T-helper 1 cell treated with Interleukin-12 subunit alpha and Interleukin-12 subunit beta and Interleukin-4 antibody, amounts not matched to agents 30 μg/mL and 1 μg/mL, for 36 hours (primary cell): ENCODE measurements around the gene HTR2A.
A peak's percentile ranks its signal among the peaks of the same experiment; 100 is the strongest.

Experiments
- H3K27ac Mint-ChIP-seq: one replicate; pipeline ENCODE4 v1.8.0; 2021; ENCODE audit warnings: mild to moderate bottlenecking, mixed read lengths
- H3K27me3 Mint-ChIP-seq: one replicate; pipeline ENCODE4 v1.8.0; 2021; ENCODE audit warnings: low read depth, mixed read lengths
- H3K36me3 Mint-ChIP-seq: one replicate; pipeline ENCODE4 v1.8.0; 2021; ENCODE audit warnings: low read depth, mixed read lengths
- H3K4me1 Mint-ChIP-seq: one replicate; pipeline ENCODE4 v1.8.0; 2021; ENCODE audit warnings: low read depth, mixed read lengths
- H3K4me3 Mint-ChIP-seq: one replicate; pipeline ENCODE4 v1.8.0; 2021; ENCODE audit warnings: mild to moderate bottlenecking, moderate library complexity, mixed read lengths
- H3K9me3 Mint-ChIP-seq: one replicate; pipeline ENCODE4 v1.8.0; 2021; ENCODE audit warnings: mixed read lengths

The HTR2A gene

DNA sequence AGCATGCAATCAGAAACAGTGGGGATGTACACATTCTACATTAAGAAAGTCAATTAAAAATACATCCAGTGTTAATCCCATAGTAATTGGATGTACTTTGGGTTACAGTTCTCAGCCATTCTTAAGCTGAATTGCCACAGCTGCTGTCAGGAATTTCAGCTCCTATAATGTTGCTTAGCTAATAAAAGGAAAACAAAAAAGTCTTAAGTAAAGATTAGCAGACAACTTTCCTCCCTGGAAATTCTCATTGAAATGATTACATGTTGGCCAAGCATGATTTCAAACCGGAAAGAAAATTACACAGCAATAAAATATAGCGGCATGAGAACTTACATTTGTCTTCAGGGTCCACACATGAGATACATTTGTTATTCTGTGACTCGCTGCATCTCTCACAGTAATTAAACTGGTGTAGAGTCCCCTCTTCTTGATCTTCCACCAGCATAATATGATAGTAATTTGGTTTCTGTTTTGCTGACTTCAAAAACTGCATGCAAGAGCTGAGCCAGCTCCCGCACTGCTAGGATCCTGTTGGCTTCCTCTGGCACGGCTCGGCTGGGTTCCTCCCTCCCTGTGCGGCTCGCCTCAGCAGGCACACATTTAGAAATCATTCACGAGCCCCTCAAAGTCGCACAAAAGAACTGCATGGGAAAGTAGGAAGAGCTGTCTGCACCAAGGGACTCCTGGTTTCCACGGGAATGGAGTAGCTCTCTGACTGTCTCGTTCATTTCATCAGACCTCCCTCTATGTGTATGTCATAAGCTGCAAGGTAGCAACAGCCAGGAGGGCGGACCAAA is at the start of gene HTR2A:
Gene HTR2A (minus strand): TSS at position 713 of the 797 bp plus-strand sequence. CDS start 1,147 bp downstream, outside the sequence.
- no peak within 1 kb of the TSS for H3K27ac Mint-ChIP-seq
- no peaks in the 10 kb centered on the region for H3K36me3 Mint-ChIP-seq
- peaks cover 68% of the 10 kb centered on the region for H3K27me3 Mint-ChIP-seq
- peaks cover 11% of the 10 kb centered on the region for H3K4me1 Mint-ChIP-seq
- H3K4me3 Mint-ChIP-seq, result peak within 1 kb of the TSS; percentile 38
- no peaks in the 10 kb centered on the region for H3K9me3 Mint-ChIP-seq

DNA sequence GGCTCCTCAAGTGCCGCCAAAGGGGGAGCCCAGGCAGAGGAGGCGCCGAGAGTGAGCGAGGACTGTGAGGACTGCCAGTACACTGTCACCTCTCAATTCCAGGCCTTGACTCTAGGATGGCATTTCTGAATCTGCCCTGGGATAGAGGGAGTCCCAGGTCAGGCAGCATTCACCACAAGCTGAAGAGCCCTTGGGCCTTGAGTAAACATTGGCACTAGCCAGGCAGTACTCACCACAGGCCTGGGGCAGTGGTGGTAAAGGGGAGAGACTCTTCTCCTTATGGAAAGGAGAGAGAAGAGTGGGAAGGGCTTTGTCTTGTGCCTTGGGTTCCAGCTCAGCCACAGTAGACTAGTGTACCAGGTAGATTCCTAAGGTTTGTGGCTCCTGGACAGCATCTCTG is 39.7 kb upstream of the HTR2A start:
- Mint-ChIP-seq H3K4me3 (no peak overlapping the region), H3K9me3 (no peaks in the 10 kb centered on the region), H3K27ac (no peak overlapping the region), H3K4me1 (no peaks in the 10 kb centered on the region), H3K27me3 (no peaks in the 10 kb centered on the region), H3K36me3 (no peaks in the 10 kb centered on the region)

DNA sequence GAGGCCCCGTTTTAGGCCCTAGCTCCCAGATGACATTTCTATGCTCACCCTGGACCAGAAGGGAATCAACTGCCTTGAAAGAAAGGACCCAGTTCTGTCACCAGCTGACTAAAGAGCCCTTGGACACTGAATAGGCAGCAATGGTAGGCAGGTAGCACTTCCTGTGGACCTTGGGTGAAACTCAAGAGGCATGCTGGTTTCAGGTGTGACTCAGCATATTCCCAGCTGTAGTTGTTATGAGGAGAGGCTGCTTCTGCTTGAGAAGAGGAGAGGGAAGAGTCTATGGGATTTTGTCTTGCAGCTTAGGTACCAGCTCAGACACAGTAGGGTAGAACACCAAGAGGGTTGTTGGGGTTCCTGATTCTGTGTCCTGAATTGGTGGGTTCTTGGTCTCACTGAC is 37.9 kb upstream of the HTR2A start:
- Mint-ChIP-seq H3K9me3 (no peaks in the 10 kb centered on the region), H3K36me3 (no peaks in the 10 kb centered on the region), H3K4me3 (no peak overlapping the region), H3K27me3 (no peaks in the 10 kb centered on the region), H3K4me1 (no peaks in the 10 kb centered on the region), H3K27ac (no peak overlapping the region)

DNA sequence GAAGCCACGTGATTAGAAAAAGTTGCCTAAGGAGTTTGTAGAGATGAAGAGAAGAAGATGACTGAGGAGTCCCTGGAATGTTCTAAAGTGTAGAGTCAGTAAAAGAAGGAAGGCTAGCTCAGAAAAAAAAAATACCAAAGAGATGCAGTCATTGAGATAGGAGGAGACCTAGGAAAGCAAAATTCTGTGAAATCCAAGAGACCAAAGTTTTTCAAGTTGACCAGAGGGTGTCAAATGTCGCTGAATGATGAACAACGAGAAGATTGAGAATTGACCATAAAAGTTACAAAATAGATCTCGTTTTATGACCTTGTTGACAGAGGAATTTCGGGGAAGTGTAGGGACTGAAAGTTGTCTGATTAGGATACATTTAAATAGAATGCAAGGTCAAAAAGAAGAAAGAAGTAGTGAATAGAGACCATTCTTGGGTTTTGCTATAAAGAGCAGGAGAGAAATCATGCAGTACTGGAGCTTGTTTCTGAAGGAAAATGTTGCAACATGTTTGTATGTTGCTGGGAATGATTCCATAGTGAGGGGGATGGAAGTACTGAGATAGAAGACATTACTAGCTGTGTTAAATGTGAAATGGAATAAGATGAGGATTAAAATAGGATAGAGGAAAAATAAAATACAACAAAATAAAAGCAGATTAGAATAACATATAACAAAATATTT is 30.2 kb upstream of the HTR2A start:
- H3K27me3 Mint-ChIP-seq, result no peaks in the 10 kb centered on the region
- H3K4me1 Mint-ChIP-seq, result no peaks in the 10 kb centered on the region
- no peaks in the 10 kb centered on the region for H3K36me3 Mint-ChIP-seq
- H3K9me3 Mint-ChIP-seq, result no peaks in the 10 kb centered on the region
- no peak overlapping the region for H3K27ac Mint-ChIP-seq
- H3K4me3 Mint-ChIP-seq, result no peak overlapping the region

DNA sequence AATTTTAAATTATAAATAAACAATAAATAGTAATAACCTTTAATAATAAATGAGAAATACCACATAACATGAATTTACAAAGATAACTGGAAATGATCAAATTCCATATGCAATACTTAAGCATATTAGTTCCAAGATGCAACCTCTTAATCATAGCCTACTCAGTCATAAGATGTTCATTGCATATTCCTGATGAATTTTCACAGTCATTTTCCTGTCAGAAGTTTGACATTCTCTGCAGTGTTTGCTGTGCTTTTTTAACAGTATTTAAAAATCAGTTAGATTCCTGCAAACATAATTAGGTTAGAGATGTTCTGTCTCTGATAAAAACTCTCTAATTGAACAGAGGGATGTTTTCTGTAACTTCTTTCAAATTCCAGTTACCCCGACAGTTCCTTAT is 28.6 kb upstream of the HTR2A start:
- no peaks in the 10 kb centered on the region for H3K36me3 Mint-ChIP-seq
- H3K4me1 Mint-ChIP-seq, result no peaks in the 10 kb centered on the region
- no peak overlapping the region for H3K27ac Mint-ChIP-seq
- no peak overlapping the region for H3K4me3 Mint-ChIP-seq
- H3K9me3 Mint-ChIP-seq, result no peaks in the 10 kb centered on the region
- H3K27me3 Mint-ChIP-seq, result no peaks in the 10 kb centered on the region

DNA sequence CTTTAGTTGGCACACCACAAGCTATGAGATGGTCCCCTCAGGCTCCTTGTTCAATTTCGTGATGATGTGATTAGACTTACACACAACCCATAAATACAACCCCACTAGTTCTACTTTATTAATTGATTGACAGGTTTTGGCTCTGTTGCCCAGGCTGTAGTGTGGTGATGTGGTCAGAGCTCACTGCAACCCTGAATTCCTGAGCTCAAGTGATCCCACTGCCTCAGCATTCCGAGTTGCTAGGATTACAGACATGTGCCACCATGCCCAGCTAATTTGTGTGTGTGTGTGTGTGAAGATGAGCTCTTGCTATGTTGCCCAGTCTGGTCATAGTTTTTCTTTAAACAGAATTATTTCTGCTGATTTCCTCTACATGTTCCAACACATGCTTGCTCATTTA is 17.5 kb upstream of the HTR2A start:
- Mint-ChIP-seq H3K4me1 (no peaks in the 10 kb centered on the region), H3K4me3 (no peak overlapping the region), H3K27me3 (peaks cover 5% of the 10 kb centered on the region)

DNA sequence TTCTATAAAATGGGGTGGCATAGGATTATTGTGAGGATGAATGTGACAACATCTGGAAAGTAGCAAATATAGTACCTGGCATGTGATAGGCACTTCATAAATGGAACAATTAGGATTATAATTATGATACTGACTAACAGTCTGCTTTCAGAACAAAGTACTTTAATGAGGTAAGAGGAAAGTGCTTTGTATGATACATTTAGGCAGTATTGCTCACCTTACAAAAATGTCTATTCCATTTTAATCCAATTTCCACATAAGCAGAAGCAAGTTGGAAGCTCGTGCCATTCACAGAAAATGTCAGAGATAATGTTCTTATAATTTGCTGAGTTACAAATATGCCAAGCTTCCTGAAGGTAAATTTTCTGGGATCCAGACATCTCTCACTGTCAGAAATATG is 16.9 kb upstream of the HTR2A start:
- H3K36me3 Mint-ChIP-seq, result no peaks in the 10 kb centered on the region
- peaks cover 8% of the 10 kb centered on the region for H3K27me3 Mint-ChIP-seq
- no peaks in the 10 kb centered on the region for H3K9me3 Mint-ChIP-seq
- no peak overlapping the region for H3K27ac Mint-ChIP-seq
- no peak overlapping the region for H3K4me3 Mint-ChIP-seq
- H3K4me1 Mint-ChIP-seq, result no peaks in the 10 kb centered on the region

More for the DNA sequence above, 17.5 kb upstream of the HTR2A start:
- Mint-ChIP-seq H3K27ac (no peak overlapping the region), H3K9me3 (no peaks in the 10 kb centered on the region), H3K36me3 (no peaks in the 10 kb centered on the region)

DNA sequence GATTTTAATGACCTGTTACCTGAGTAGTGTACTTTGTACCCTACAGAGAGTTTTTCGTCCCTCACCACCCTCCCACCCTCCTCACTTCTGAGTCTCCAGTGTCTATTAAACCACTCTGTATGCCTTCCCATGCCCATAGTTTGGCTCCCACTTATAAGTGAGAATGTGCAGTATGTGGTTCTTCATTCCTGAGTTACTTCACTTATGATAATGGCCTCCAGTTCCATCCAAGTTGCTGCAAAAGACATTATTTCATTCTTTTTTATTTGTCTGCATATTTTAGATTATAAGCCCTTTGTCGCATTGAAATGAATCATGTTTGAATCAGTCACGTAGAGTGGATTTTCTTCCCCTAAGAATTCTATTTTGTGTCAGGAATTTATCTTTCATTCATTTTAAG is 12.2 kb upstream of the HTR2A start:
- H3K36me3 Mint-ChIP-seq, result no peaks in the 10 kb centered on the region
- H3K4me3 Mint-ChIP-seq, result no peak overlapping the region
- H3K27me3 Mint-ChIP-seq, result peaks cover 12% of the 10 kb centered on the region
- H3K27ac Mint-ChIP-seq, result no peak overlapping the region
- H3K9me3 Mint-ChIP-seq, result no peaks in the 10 kb centered on the region
- no peaks in the 10 kb centered on the region for H3K4me1 Mint-ChIP-seq

DNA sequence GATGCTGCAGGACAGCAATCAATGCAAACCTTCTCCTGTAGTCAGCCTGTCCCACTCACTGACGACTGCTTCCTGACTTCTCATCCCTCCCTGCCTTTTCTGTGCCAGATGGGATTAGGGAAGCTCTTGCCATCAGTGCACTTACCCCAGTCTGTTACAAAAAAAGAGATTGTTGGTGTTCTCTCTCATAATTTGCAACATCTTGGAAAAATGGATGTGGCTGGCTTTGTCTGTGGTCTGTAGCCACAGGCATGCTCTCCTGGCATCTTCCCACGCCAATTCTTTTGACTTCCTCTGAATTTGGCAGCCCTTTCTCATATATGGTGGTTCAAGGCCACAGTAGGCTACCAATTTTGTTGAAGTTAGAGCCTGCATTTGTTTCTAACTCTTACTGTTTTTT is 11.6 kb upstream of the HTR2A start:
- H3K36me3 Mint-ChIP-seq, result no peaks in the 10 kb centered on the region
- H3K4me1 Mint-ChIP-seq, result no peaks in the 10 kb centered on the region
- H3K9me3 Mint-ChIP-seq, result no peaks in the 10 kb centered on the region
- H3K27me3 Mint-ChIP-seq, result peaks cover 12% of the 10 kb centered on the region
- H3K4me3 Mint-ChIP-seq, result no peak overlapping the region
- H3K27ac Mint-ChIP-seq, result no peak overlapping the region

DNA sequence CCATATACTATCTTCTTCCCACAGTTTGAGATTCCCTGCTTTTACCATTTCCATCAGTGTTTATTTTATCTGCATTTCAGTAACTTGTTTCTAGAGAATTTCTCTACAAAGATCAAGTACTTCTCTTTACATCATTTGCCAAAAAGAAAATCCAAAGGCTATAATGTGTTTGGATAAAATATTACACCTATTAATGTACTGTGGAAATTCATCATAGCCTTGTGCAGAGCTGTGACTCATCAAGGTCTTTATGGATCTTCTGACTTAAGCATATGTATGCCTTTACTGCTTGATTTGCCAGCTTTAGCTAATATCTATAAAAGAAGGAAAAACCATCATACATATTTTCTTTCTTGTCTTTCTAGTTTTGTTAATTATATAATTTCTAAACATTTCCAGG is 9.6 kb upstream of the HTR2A start:
- Mint-ChIP-seq H3K36me3 (no peaks in the 10 kb centered on the region), H3K4me1 (no peaks in the 10 kb centered on the region), H3K9me3 (no peaks in the 10 kb centered on the region), H3K27me3 (peaks cover 21% of the 10 kb centered on the region), H3K27ac (no peak overlapping the region), H3K4me3 (no peak overlapping the region)

DNA sequence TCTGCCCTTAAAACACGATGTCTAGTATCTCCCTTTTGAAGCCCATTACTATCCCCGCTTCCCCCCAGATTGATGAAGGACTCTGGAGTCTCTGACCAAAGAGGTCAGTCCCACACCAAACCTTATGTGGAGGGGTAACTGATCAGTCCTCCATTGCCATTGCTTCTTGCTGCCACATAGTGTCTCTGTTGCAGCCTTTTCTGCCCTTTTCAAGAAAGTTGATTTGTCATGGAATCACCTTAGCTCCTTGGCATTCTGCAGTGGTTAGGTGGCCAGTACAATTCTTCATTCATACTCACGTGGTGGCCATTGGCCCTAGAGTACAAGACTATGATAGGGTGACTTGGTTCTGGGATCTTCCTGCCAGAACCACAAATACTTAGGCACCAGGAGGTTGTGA is 8.4 kb upstream of the HTR2A start:
- H3K4me3 Mint-ChIP-seq, result no peak overlapping the region
- H3K36me3 Mint-ChIP-seq, result no peaks in the 10 kb centered on the region
- H3K4me1 Mint-ChIP-seq, result no peaks in the 10 kb centered on the region
- H3K9me3 Mint-ChIP-seq, result no peaks in the 10 kb centered on the region
- no peak overlapping the region for H3K27ac Mint-ChIP-seq
- H3K27me3 Mint-ChIP-seq, result peaks cover 21% of the 10 kb centered on the region

DNA sequence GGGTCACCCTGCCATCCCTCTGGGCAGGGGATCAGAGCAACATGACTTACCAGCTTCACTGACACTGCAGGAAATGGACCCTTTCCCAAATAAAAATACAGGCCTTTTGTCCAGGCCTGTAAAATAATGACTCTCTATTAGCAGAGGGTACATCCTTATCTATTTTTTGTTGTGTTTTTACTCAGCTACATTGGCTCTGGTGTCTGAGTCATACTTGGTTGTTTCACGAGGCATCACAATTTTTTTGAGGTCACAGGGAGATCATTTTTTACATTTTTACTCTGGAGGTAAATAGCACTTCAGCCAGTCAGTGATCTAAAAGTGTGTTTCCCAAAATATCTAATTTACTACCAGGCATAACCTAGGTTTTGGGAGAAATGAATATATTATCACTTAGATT is 6.9 kb upstream of the HTR2A start:
- no peaks in the 10 kb centered on the region for H3K4me1 Mint-ChIP-seq
- no peak overlapping the region for H3K27ac Mint-ChIP-seq
- no peak overlapping the region for H3K4me3 Mint-ChIP-seq
- H3K9me3 Mint-ChIP-seq, result no peaks in the 10 kb centered on the region
- no peaks in the 10 kb centered on the region for H3K36me3 Mint-ChIP-seq
- peaks cover 21% of the 10 kb centered on the region for H3K27me3 Mint-ChIP-seq

DNA sequence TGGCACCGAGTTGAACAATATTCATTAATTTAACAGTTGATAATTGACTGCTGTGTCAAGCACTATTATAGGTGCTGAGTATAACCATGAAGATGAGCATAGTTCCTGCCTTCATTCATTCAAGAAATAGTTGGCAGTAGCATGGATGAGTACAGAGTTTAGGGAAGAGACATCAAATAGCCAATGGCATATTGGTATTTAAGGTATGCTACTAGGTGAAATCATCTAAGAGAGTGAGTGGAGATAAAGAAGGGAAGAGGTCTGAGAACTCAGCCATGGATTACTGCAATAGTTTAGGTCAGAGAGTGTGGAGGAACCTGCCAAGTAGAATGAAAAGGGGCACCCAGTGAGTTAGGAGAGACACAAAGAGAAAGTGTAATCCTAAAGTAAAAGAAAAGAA is 4.9 kb upstream of the HTR2A start:
- H3K4me1 Mint-ChIP-seq, result peaks cover 3% of the 10 kb centered on the region
- H3K9me3 Mint-ChIP-seq, result no peaks in the 10 kb centered on the region
- H3K4me3 Mint-ChIP-seq, result no peak overlapping the region
- no peaks in the 10 kb centered on the region for H3K36me3 Mint-ChIP-seq
- H3K27ac Mint-ChIP-seq, result no peak overlapping the region
- peaks cover 36% of the 10 kb centered on the region for H3K27me3 Mint-ChIP-seq

DNA sequence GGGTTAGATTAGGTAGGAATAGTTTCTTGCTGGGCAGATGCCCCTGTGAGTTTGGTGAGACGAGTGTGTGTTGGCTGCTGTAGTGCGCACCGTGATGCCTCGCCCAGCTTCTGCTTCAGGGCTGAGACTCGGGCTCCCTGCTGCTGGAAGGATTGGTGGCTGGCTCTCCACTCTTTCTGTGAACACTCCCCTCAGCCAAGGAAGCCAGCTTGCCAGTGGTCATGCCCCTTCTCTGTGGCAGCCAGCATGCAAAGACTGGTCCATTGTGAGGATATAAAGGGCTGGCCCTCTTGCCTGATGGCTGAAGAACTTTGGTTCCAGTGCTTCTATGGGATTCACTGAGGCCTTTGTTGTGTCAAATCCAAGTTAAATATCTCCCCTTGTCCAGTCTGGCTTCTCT is 2.9 kb upstream of the HTR2A start:
- Mint-ChIP-seq H3K27ac (no peak overlapping the region), H3K27me3 (peaks cover 52% of the 10 kb centered on the region), H3K9me3 (no peaks in the 10 kb centered on the region), H3K4me3 (no peak overlapping the region), H3K36me3 (no peaks in the 10 kb centered on the region), H3K4me1 (peaks cover 4% of the 10 kb centered on the region)

DNA sequence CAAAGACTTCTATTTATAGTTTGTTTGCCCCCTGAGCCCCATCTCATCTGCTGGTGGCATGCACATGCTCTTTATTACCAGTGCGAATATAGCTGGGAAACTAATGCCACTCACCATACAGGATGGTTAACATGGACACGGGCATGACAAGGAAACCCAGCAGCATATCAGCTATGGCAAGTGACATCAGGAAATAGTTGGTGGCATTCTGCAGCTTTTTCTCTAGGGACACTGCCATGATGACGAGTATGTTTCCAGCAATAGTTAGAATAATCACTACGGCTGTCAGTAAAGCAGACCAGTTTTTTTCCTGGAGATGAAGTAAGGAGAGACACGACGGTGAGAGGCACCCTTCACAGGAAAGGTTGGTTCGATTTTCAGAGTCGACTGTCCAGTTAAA is 1.5 kb downstream of the HTR2A start:
- Mint-ChIP-seq H3K27me3 (peaks cover 76% of the 10 kb centered on the region), H3K4me3 (no peak overlapping the region), H3K4me1 (peaks cover 11% of the 10 kb centered on the region), H3K27ac (no peak overlapping the region), H3K36me3 (no peaks in the 10 kb centered on the region), H3K9me3 (no peaks in the 10 kb centered on the region)
